HepG2 (cell line): ENCODE results near the gene ODR4. TPM values are rescaled to one million over a fixed set of nuclear protein-coding genes. Genes with fewer than 3 reads are reported as not detected.

ENCODE experiments used
- CHD2 ChIP-seq: IDR thresholded peaks from 2 replicates; pipeline ENCODE4 v1.6.1; 2011; ENCODE audit warnings: low read depth, low read length, improper control_type of control experiment
- CTCF ChIP-seq: sonication (generic); formaldehyde crosslinking; IDR thresholded peaks from 2 replicates; pipeline ENCODE4 v1.5.0; 2020; ENCODE audit warnings: mild to moderate bottlenecking, missing genetic modification reagents, moderate library complexity
- IKZF1 ChIP-seq: fragments of 450-650 bp; IDR thresholded peaks from 2 replicates; pipeline ENCODE4 v1.7.1; 2016
- IRF9 ChIP-seq: sonication (generic); formaldehyde crosslinking; IDR thresholded peaks from 2 replicates; pipeline ENCODE4 v1.8.0; 2022; ENCODE audit warnings: missing genetic modification reagents, mild to moderate bottlenecking, borderline replicate concordance
- KDM4B ChIP-seq: sonication (generic); formaldehyde crosslinking; IDR thresholded peaks from 2 replicates; pipeline ENCODE4 v1.4.0; 2020; ENCODE audit warnings: missing genetic modification reagents
- MAZ ChIP-seq, 2 experiments: sonication (generic) in 1 of 2; formaldehyde crosslinking in 1 of 2; IDR thresholded peaks; 2 replicates each; pipeline versions ENCODE4 v1.5.0 to v1.6.1; 2012 to 2020; ENCODE audit warnings: low read depth in 2 of 2, mild to moderate bottlenecking in 2 of 2, borderline replicate concordance in 1 of 2, improper control_type of control experiment in 1 of 2, low read length in 1 of 2, missing genetic modification reagents in 1 of 2, moderate library complexity in 1 of 2
- SMYD3 ChIP-seq: sonication (generic); formaldehyde crosslinking; IDR thresholded peaks from 2 replicates; pipeline ENCODE4 v1.8.1; 2023; ENCODE audit warnings: mild to moderate bottlenecking, missing genetic modification reagents
- SPEN ChIP-seq: sonication (generic); formaldehyde crosslinking; IDR thresholded peaks from 2 replicates; pipeline ENCODE4 v1.5.1; 2020; ENCODE audit warnings: low read depth, mild to moderate bottlenecking, missing genetic modification reagents
- TERF1 ChIP-seq: sonication (generic); formaldehyde crosslinking; IDR thresholded peaks from 2 replicates; pipeline ENCODE4 v1.8.0; 2022; ENCODE audit warnings: mild to moderate bottlenecking, missing genetic modification reagents, moderate library complexity
- TRAFD1 ChIP-seq: sonication (generic); formaldehyde crosslinking; IDR thresholded peaks from 2 replicates; pipeline ENCODE4 v1.5.1; 2020; ENCODE audit warnings: missing genetic modification reagents, mild to moderate bottlenecking, borderline replicate concordance
- ZNF20 ChIP-seq: sonication (generic); formaldehyde crosslinking; IDR thresholded peaks from 2 replicates; pipeline ENCODE4 v1.4.0; 2020; ENCODE audit warnings: mild to moderate bottlenecking, moderate library complexity, missing genetic modification reagents
- ZNF205 ChIP-seq: IDR thresholded peaks from 2 replicates; pipeline ENCODE4 v1.6.1; 2018; ENCODE audit warnings: missing biosample characterization, missing genetic modification reagents
- ZNF281 ChIP-seq: sonication (generic); formaldehyde crosslinking; IDR thresholded peaks from 2 replicates; pipeline ENCODE4 v1.4.0; 2020; ENCODE audit warnings: missing genetic modification reagents, borderline replicate concordance
- ZNF430 ChIP-seq: sonication (generic); formaldehyde crosslinking; IDR thresholded peaks from 2 replicates; pipeline ENCODE4 v1.9.0; 2021; ENCODE audit warnings: mild to moderate bottlenecking, missing genetic modification reagents
- ZNF567 ChIP-seq: sonication (generic); formaldehyde crosslinking; IDR thresholded peaks from 2 replicates; pipeline ENCODE4 v1.8.1; 2023; ENCODE audit warnings: mild to moderate bottlenecking, missing genetic modification reagents, borderline replicate concordance
- ZNF652 ChIP-seq: IDR thresholded peaks from 2 replicates; pipeline ENCODE4 v1.6.1; 2016; ENCODE audit warnings: low read depth, borderline replicate concordance
- ZNF670 ChIP-seq: sonication (generic); formaldehyde crosslinking; IDR thresholded peaks from 2 replicates; pipeline ENCODE4 v1.8.0; 2022; ENCODE audit warnings: mild to moderate bottlenecking, missing genetic modification reagents, borderline replicate concordance
- ZNF75D ChIP-seq: sonication (generic); formaldehyde crosslinking; IDR thresholded peaks from 2 replicates; pipeline ENCODE4 v1.8.1; 2023; ENCODE audit warnings: missing genetic modification reagents, mild to moderate bottlenecking, borderline replicate concordance
- ZNF773 ChIP-seq: sonication (generic); formaldehyde crosslinking; IDR thresholded peaks from 2 replicates; pipeline ENCODE4 v1.4.0; 2020; ENCODE audit warnings: missing genetic modification reagents, borderline replicate concordance
- ZNF792 ChIP-seq: IDR thresholded peaks from 2 replicates; pipeline ENCODE4 v1.6.1; 2016
- ZSCAN31 ChIP-seq: sonication (generic); formaldehyde crosslinking; IDR thresholded peaks from 2 replicates; pipeline ENCODE4 v1.5.0; 2020; ENCODE audit warnings: low read depth, mild to moderate bottlenecking, missing genetic modification reagents
- polyA plus RNA-seq, 8 experiments: library from polyadenylated mRNA; depleted of rRNA in 3 of 8; stranded (reverse) in 7 of 8; unstranded in 1 of 8; fragments of >200 nt; fragmentation: Illumina TruSeq in 4 of 8; extraction: Trizol in 4 of 8; gene quantifications; 2 replicates each; pipeline versions ENCODE4 v1.2.1 to v1.2.3, GENCODE V29; 2011 to 2016; ENCODE audit warnings: low read depth in 4 of 8, missing spikeins in 1 of 8, mixed read lengths in 1 of 8; ENCODE audit not compliant: insufficient read depth in 1 of 8
- total RNA-seq, 5 experiments: library from RNA; depleted of rRNA; stranded (reverse); fragments of >200 nt; fragmentation: Illumina TruSeq; extraction: Trizol; gene quantifications; 2 replicates each; pipeline ENCODE4 v1.2.3, GENCODE V29; 2016; ENCODE audit warnings: low read depth in 1 of 5

Gene ODR4
- total and polyA plus RNA-seq, 2 of the 13 experiments (the other 11 are each of a cell fraction or from before 2014, with no cell fraction given), result 16.3 to 22.0 TPM

GRCh38 chr1:186374303-186375151, 1.1 kb upstream of the ODR4 start (continued):
- TF ChIP-seq CHD2, result no peak
- no peak for TF ChIP-seq TRAFD1 (CRISPR knock-in tag)
- no peak for TF ChIP-seq KDM4B (CRISPR knock-in tag)
- no peak for TF ChIP-seq SMYD3
- no peak for TF ChIP-seq ZNF670 (CRISPR knock-in tag)
- no peak for TF ChIP-seq ZNF792 (CRISPR knock-in tag)
- TF ChIP-seq IKZF1, result no peak
- no peak for TF ChIP-seq CTCF (CRISPR knock-in tag)
- TF ChIP-seq ZSCAN31 (CRISPR knock-in tag), result no peak
- TF ChIP-seq MAZ (IDR thresholded peaks at IDR 0.05; ENCODE audit: borderline replicate concordance, low read depth, low read length), result no peak
- TF ChIP-seq MAZ (CRISPR knock-in tag; IDR thresholded peaks at IDR 0.05; ENCODE audit: low read depth), result no peak
- no peak for TF ChIP-seq ZNF652
- TF ChIP-seq SPEN (CRISPR knock-in tag), result no peak
- no peak for TF ChIP-seq ZNF281 (CRISPR knock-in tag)
- TF ChIP-seq TERF1 (CRISPR knock-in tag), result no peak
- no peak for TF ChIP-seq ZNF773
- TF ChIP-seq ZNF75D (CRISPR knock-in tag), result no peak
- TF ChIP-seq ZNF430 (CRISPR knock-in tag), result no peak
- TF ChIP-seq IRF9, result no peak
- TF ChIP-seq ZNF205 (CRISPR knock-in tag), result no peak
- no peak for TF ChIP-seq ZNF567 (CRISPR knock-in tag)
- no peak for TF ChIP-seq ZNF20 (CRISPR knock-in tag)
